ENCODE data around the gene CENPN. TPM values are rescaled to one million over a fixed set of nuclear protein-coding genes. Genes with fewer than 3 reads are reported as not detected.
A peak's percentile ranks its signal among the peaks of the same experiment; 100 is the strongest.

CENPN gene
- total RNA-seq, 4 donors from 2014 or later: 4.9 to 12.7 (median 8.5) TPM

DNA sequence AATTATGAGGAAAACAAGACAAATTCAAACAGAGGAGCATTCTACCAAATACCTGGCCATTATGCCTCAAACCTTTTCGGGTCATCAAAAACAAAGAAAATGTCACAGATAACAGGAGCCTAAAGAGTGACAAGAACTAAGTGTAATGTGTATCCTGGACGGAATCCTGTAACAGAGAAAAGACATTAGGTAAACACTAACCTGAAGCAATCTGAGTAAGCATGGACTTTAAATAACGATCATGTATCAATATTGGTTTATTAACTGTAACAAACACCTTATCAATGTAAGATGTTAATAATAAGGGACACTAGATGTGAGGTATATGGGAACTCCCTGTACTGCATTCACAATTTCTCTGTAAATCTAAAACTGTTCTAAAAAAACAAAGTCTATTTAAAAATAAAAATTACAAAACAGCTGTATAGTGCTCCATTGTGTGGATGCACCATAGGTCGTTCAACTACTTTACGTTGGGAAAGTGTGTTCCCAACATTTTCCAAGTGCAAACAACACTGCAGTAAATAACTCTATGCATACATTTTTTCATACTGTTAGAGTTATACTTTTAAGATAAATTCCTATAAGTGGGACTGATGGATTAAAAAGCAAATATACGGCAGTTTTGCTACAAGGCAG is 15.1 kb upstream of the CENPN start:
- Histone ChIP-seq H3K4me1 (peaks cover 3 to 12% (median 9%) of the 10 kb centered on the region in 4 donors), H3K9me3 (no peaks in the 10 kb centered on the region), H3K27ac (no peak overlapping the region), H3K36me3 (no peaks in the 10 kb centered on the region), H3K27me3 (no peaks in the 10 kb centered on the region), H3K4me3 (no peak overlapping the region)
- DNase-seq: no peak
- WGBS, 2 donors (ENCODE audit: low coverage in 1 of 2): 62 to 71% methylated on average over 6 of the region's 6 CpGs
- in situ Hi-C loops (cut with MboI; ENCODE audit: low pct_ligation_motif_present in 1 of 4, low pct_unique_long_range_greater_than_20kb in 1 of 4, low sequenced_read_pairs in 3 of 4): no loop called here
- no peak for TF ChIP-seq POLR2A (IDR thresholded peaks at IDR 0.05)
- TF ChIP-seq POLR2AphosphoS5 (IDR thresholded peaks at IDR 0.05): no peak
- TF ChIP-seq, protein P1, sequence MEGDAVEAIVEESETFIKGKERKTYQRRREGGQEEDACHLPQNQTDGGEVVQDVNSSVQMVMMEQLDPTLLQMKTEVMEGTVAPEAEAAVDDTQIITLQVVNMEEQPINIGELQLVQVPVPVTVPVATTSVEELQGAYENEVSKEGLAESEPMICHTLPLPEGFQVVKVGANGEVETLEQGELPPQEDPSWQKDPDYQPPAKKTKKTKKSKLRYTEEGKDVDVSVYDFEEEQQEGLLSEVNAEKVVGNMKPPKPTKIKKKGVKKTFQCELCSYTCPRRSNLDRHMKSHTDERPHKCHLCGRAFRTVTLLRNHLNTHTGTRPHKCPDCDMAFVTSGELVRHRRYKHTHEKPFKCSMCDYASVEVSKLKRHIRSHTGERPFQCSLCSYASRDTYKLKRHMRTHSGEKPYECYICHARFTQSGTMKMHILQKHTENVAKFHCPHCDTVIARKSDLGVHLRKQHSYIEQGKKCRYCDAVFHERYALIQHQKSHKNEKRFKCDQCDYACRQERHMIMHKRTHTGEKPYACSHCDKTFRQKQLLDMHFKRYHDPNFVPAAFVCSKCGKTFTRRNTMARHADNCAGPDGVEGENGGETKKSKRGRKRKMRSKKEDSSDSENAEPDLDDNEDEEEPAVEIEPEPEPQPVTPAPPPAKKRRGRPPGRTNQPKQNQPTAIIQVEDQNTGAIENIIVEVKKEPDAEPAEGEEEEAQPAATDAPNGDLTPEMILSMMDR (IDR thresholded peaks at IDR 0.05): no peak
- intact Hi-C loops (cut with DNase I; ENCODE audit: low total_unique reads): no loop called here

DNA sequence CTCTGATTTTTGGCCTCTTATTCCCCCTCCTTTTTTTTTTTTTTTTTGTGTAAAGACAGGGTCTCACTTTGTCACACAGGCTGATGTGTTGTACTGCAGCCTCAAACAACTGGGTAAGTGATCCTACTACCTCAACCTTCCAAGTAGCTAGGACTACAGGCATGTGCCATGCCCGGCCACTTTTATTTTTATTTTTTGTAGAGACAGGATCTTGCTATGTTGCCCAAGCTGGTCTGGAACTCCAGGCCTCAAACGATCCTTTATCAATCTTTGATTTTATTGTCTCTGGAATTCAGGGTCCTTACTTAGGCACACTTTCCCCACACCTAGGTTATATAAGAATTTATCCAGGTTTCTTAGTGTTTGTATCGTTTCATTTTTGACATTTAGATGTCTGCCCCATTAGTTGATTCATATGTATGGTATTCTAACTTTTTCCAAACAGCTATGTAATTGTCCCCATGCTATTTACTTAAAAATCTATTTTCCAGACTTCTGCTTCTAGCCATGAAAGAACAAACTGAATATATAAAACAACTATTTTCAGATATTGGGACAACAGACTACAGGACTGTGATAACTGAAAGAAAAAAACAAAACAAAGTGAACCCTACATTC is 14.2 kb upstream of the CENPN start:
- TF ChIP-seq EP300 (IDR thresholded peaks at IDR 0.05; ENCODE audit: low read depth): no peak
- TF ChIP-seq POLR2A (IDR thresholded peaks at IDR 0.05): no peak
- TF ChIP-seq, protein P1 (IDR thresholded peaks at IDR 0.05): no peak
- no peak for TF ChIP-seq POLR2AphosphoS5 (IDR thresholded peaks at IDR 0.05)
- H3K27ac ChIP-seq: no peak overlapping the region
- no peaks in the 10 kb centered on the region for H3K27me3 ChIP-seq
- no peaks in the 10 kb centered on the region for H3K9me3 ChIP-seq
- intact Hi-C loops (cut with DNase I; ENCODE audit: low total_unique reads): no loop called here
- no peak overlapping the region for H3K4me3 ChIP-seq
- no peaks in the 10 kb centered on the region for H3K36me3 ChIP-seq
- DNase-seq: no peak
- peaks cover 3 to 19% (median 18%) of the 10 kb centered on the region in 4 donors for H3K4me1 ChIP-seq
- in situ Hi-C loops (cut with MboI; ENCODE audit: low pct_ligation_motif_present in 1 of 4, low pct_unique_long_range_greater_than_20kb in 1 of 4, low sequenced_read_pairs in 3 of 4): no loop called here
- WGBS, 2 donors (ENCODE audit: low coverage in 1 of 2): 82 to 86% methylated on average over 1 to 3 of the region's 3 CpGs

DNA sequence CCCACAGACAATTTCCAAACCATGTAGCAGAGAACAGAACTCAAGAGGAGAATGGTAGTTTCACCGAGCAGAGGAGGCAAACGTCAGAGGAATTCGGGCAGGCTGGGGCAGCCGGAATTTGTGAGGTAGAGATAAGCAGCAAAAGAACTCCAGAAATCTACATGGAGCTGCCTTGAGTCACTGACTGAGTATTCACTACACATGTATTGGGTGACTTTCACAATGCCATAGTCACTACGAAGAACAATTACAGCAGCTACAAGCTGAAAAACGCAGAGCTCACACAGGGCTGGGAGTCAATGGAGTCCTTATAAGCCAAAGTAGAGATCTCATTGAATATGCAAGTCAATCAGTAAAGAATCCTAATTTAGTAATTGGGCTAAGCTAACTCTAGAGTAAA is 13.7 kb upstream of the CENPN start:
- H3K36me3 ChIP-seq: no peaks in the 10 kb centered on the region
- TF ChIP-seq POLR2A (IDR thresholded peaks at IDR 0.05) (no peak), POLR2AphosphoS5 (IDR thresholded peaks at IDR 0.05) (no peak), EP300 (IDR thresholded peaks at IDR 0.05; ENCODE audit: low read depth) (no peak)
- TF ChIP-seq, protein P1 (IDR thresholded peaks at IDR 0.05): no peak
- H3K27me3 ChIP-seq: no peaks in the 10 kb centered on the region
- intact Hi-C loops (cut with DNase I; ENCODE audit: low total_unique reads) (no loop called here), in situ Hi-C loops (cut with MboI; ENCODE audit: low pct_ligation_motif_present in 1 of 4, low pct_unique_long_range_greater_than_20kb in 1 of 4, low sequenced_read_pairs in 3 of 4) (no loop called here)
- H3K9me3 ChIP-seq: no peaks in the 10 kb centered on the region
- no peak for DNase-seq
- H3K4me3 ChIP-seq: no peak overlapping the region
- peaks cover 3 to 22% (median 20%) of the 10 kb centered on the region in 4 donors for H3K4me1 ChIP-seq
- 61 to 83% methylated on average over 6 of the region's 6 CpGs for WGBS, 2 donors (ENCODE audit: low coverage in 1 of 2)
- H3K27ac ChIP-seq: no peak overlapping the region

DNA sequence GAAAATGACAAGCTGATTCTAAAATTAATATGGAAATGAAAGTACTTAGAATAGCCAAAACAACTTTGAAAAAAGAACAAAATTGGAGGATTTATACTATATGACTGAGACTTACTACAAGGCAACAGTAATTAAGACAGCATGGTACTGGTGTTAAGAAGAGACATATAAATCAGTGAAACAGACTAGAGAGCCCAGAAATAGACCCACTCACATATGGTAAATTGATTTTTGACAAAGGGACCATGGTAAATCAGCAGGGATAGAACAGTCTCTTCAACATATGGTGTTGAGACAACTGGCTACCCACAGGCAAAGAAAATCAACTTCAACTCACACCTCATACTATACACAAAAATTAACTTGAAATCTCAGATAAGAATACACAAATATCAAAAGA is 13.2 kb upstream of the CENPN start:
- no peak for DNase-seq
- in situ Hi-C loops (cut with MboI; ENCODE audit: low pct_ligation_motif_present in 1 of 4, low pct_unique_long_range_greater_than_20kb in 1 of 4, low sequenced_read_pairs in 3 of 4) (no loop called here), intact Hi-C loops (cut with DNase I; ENCODE audit: low total_unique reads) (no loop called here)
- TF ChIP-seq POLR2AphosphoS5 (IDR thresholded peaks at IDR 0.05) (no peak), EP300 (IDR thresholded peaks at IDR 0.05; ENCODE audit: low read depth) (no peak), POLR2A (IDR thresholded peaks at IDR 0.05) (no peak)
- TF ChIP-seq, protein P1 (IDR thresholded peaks at IDR 0.05): no peak
- no peaks in the 10 kb centered on the region for H3K9me3 ChIP-seq
- peaks cover 3 to 22% (median 20%) of the 10 kb centered on the region in 4 donors for H3K4me1 ChIP-seq
- peak overlapping the region in 1 of 4 donors; percentile 2 for H3K27ac ChIP-seq
- no peaks in the 10 kb centered on the region for H3K36me3 ChIP-seq
- no peak overlapping the region for H3K4me3 ChIP-seq
- no peaks in the 10 kb centered on the region for H3K27me3 ChIP-seq
